Mesendoderm (in vitro differentiated cells): ENCODE results near the gene ACAN.

ENCODE experiments used
- DNase-seq: peaks from one replicate; pipeline ENCODE4 v3.0.0; 2013
- H2AK5ac ChIP-seq: 2 replicates; pipeline ENCODE4 v1.6.1; 2013; ENCODE audit warnings: low read length, inconsistent platforms
- H2BK120ac ChIP-seq: 2 replicates; pipeline ENCODE4 v1.6.1; 2013; ENCODE audit warnings: low read depth, mild to moderate bottlenecking, low read length, moderate library complexity, mixed read lengths
- H2BK15ac ChIP-seq: replicated peaks from 2 replicates; pipeline ENCODE4 v1.6.1; 2013; ENCODE audit warnings: low read depth, mild to moderate bottlenecking, moderate library complexity
- H2BK5ac ChIP-seq: 2 replicates; pipeline ENCODE4 v1.6.1; 2013; ENCODE audit warnings: low read length, inconsistent platforms
- H3K18ac ChIP-seq: 2 replicates; pipeline ENCODE4 v1.6.1; 2013; ENCODE audit warnings: mild to moderate bottlenecking, low read length, mixed read lengths
- H3K23ac ChIP-seq: one replicate; pipeline ENCODE4 v1.6.1; 2013; ENCODE audit warnings: low read length
- H3K27ac ChIP-seq: 2 replicates; pipeline ENCODE4 v1.5.1; 2013; ENCODE audit warnings: low read depth, mild to moderate bottlenecking, inconsistent platforms, low read length, moderate library complexity
- H3K27me3 ChIP-seq: 2 replicates; pipeline ENCODE4 v1.6.1; 2013; ENCODE audit warnings: low read length, control low read depth, mild to moderate bottlenecking, inconsistent platforms; ENCODE audit not compliant: insufficient read depth, poor library complexity
- H3K36me3 ChIP-seq: 2 replicates; pipeline ENCODE4 v1.6.1; 2013; ENCODE audit warnings: low read length, inconsistent platforms; ENCODE audit not compliant: control insufficient read depth, insufficient read depth
- H3K4ac ChIP-seq: one replicate; pipeline ENCODE4 v1.6.1; 2013; ENCODE audit warnings: low read depth, mild to moderate bottlenecking, low read length, moderate library complexity
- H3K4me1 ChIP-seq: 2 replicates; pipeline ENCODE4 v1.6.1; 2013; ENCODE audit warnings: low read depth, low read length, inconsistent platforms; ENCODE audit not compliant: control insufficient read depth
- H3K4me2 ChIP-seq: 2 replicates; pipeline ENCODE4 v1.6.1; 2013; ENCODE audit warnings: low read length
- H3K4me3 ChIP-seq: 2 replicates; pipeline ENCODE4 v1.5.1; 2013; ENCODE audit warnings: mild to moderate bottlenecking, low read length
- H3K56ac ChIP-seq: one replicate; pipeline ENCODE4 v1.6.1; 2013; ENCODE audit warnings: low read length
- H3K79me1 ChIP-seq: 2 replicates; pipeline ENCODE4 v1.6.1; 2013; ENCODE audit warnings: low read length, inconsistent platforms
- H3K79me2 ChIP-seq: 2 replicates; pipeline ENCODE4 v1.6.1; 2013; ENCODE audit warnings: mild to moderate bottlenecking, low read length; ENCODE audit not compliant: control insufficient read depth, insufficient read depth
- H3K9ac ChIP-seq: 2 replicates; pipeline ENCODE4 v1.6.1; 2013; ENCODE audit warnings: low read length, inconsistent platforms
- H4K5ac ChIP-seq: one replicate; pipeline ENCODE4 v1.6.1; 2013; ENCODE audit warnings: low read length
- H4K8ac ChIP-seq: one replicate; pipeline ENCODE4 v1.6.1; 2013; ENCODE audit warnings: low read depth, mild to moderate bottlenecking, control low read depth, low read length, moderate library complexity
- WGBS: extraction: QIAGEN DNeasy Blood & Tissue Kit; methylation state at CpG from one replicate; pipeline ENCODE4 v1.1.7; 2013; ENCODE audit warnings: low lambda C conversion rate, missing lambda C conversion rate; ENCODE audit not compliant: insufficient coverage; ENCODE audit errors: extremely low coverage; 5-methylcytosine and 5-hydroxymethylcytosine counted together

The ACAN gene

DNA sequence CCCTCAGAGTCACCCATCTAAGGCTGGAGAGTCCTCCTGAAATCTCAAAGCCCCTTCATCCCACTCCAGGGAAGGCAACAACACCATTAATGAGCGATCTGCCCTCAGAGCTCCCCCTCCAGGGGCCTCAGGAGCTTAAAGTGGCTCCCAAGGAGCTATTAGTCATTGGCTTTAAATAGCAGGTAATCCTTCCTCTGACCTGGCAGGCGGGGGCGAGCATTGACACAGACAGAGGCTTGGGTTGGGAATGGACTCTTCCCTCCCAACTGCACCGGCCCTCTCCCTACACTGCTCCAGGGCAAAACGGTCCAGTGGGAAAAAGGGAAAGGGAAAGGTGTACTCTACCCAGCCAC lies 108.5 kb downstream of the ACAN start:
- peak overlapping the region; percentile 73 for H3K56ac ChIP-seq
- H3K27me3 ChIP-seq: no peaks in the 10 kb centered on the region
- no peak overlapping the region for H4K8ac ChIP-seq
- H4K5ac ChIP-seq: no peak overlapping the region
- peaks cover 9% of the 10 kb centered on the region for H3K36me3 ChIP-seq
- H3K79me2 ChIP-seq: peaks cover 26% of the 10 kb centered on the region
- no peak overlapping the region for H3K4ac ChIP-seq
- peak; percentile 92 for DNase-seq
- no peak overlapping the region for H2BK120ac ChIP-seq
- peaks cover 10% of the 10 kb centered on the region for H3K79me1 ChIP-seq
- no peak overlapping the region for H2BK5ac ChIP-seq
- no peak overlapping the region for H3K27ac ChIP-seq
- H3K23ac ChIP-seq: no peak overlapping the region
- no peak overlapping the region for H2AK5ac ChIP-seq
- H2BK15ac ChIP-seq: no peak overlapping the region
- peak overlapping the region; percentile 33 for H3K4me2 ChIP-seq
- H3K18ac ChIP-seq: peak overlapping the region; percentile 88
- WGBS: no CpG with 5 or more reads among the region's 5 CpGs
- no peaks in the 10 kb centered on the region for H3K4me1 ChIP-seq
- H3K9ac ChIP-seq: peak overlapping the region; percentile 70
- peak overlapping the region; percentile 40 for H3K4me3 ChIP-seq

DNA sequence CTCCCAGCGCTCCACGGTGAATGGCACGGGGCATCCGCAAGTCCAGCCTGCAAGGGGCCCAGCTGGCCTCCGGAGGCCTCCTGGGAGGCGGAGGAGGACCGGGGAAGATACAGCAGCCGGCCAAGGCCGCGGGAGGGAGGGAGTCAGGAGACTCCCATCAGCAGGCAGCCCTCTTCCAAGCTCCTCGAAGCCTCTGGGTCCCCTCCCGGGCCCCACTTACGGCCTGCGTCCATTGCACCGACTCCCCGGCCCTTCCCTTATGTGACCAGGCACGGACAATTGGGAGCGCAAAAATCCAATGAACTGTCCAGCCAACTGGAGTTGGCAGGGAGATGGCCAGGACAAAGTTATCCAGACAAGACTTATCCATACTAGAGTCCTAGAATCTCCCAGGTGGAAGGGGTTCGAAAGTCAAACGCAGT lies 109.3 kb downstream of the ACAN start:
- Histone ChIP-seq H4K8ac (no peak overlapping the region), H2BK120ac (no peak overlapping the region), H4K5ac (no peak overlapping the region), H3K18ac (peak overlapping the region; percentile 88), H2BK5ac (no peak overlapping the region), H3K36me3 (peaks cover 9% of the 10 kb centered on the region), H3K27ac (peak overlapping the region; percentile 25), H3K9ac (peak overlapping the region; percentile 70), H3K79me2 (peaks cover 26% of the 10 kb centered on the region), H3K4me2 (peak overlapping the region; percentile 33), H3K79me1 (peaks cover 10% of the 10 kb centered on the region), H3K23ac (no peak overlapping the region), H3K4ac (peak overlapping the region; percentile 39), H3K4me1 (no peaks in the 10 kb centered on the region), H3K4me3 (peak overlapping the region; percentile 40), H3K27me3 (no peaks in the 10 kb centered on the region), H2BK15ac (no peak overlapping the region), H2AK5ac (no peak overlapping the region), H3K56ac (peak overlapping the region; percentile 73)
- peak; percentile 50 for DNase-seq
- no CpG with 5 or more reads among the region's 20 CpGs for WGBS

DNA sequence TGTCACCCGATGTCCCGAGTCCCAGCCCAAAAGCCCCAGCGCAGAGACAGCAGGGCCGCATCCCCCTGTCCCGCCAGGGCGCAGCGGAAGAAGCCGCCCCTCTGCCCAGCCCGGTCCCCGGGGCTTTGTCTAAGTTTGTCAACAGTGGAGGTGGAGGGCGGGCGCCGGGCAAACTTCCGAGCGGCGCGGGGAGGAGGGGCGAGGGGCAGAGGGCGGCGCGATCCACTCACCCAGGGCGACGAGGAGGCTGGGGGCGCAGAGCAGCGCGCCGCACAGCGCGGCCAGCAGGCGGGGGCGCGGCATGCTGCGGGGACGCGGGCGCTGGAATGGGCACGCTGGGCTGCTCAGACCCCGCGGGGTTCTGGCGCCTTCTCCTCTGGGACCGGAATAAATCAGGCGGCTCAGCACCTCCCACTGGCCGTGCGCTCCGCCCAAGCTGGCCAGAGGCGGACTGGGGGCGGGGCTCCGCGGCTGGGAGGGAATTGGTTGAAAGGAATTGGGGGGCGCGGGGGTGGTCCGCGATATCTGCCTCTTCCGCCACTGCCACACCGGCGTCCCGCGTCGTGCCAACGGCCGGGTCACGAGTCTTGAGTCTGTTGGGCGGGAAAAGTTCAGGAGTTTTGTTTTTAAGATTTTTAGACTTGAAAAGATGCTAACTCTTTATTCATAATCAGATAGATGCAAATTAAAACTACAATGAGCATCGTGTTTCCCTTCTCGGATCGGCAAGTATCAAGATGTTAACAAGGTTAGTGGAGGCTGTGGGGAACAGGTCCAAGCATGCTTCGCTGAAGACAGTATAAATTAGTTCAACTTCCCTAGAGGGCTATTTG lies 110.0 kb downstream of the ACAN start, which contains the start of gene MFGE8:
MFGE8 (minus strand) TSS at position 363 of the 833 bp plus-strand sequence; CDS start at position 303, 60 bp downstream.
- peak within 1 kb of the TSS; percentile 88 for H3K18ac ChIP-seq
- no peak within 1 kb of the TSS for H4K5ac ChIP-seq
- peak within 1 kb of the TSS; percentile 33 for H3K4me2 ChIP-seq
- peak within 1 kb of the TSS; percentile 73 for H3K56ac ChIP-seq
- no peaks in the 10 kb centered on the region for H3K27me3 ChIP-seq
- peak; percentile 90 for DNase-seq
- no peak within 1 kb of the TSS for H2AK5ac ChIP-seq
- H3K4me3 ChIP-seq: peak within 1 kb of the TSS; percentile 40
- H3K79me1 ChIP-seq: peaks cover 10% of the 10 kb centered on the region
- H3K4ac ChIP-seq: peak within 1 kb of the TSS; percentile 39
- H3K23ac ChIP-seq: no peak within 1 kb of the TSS
- H3K27ac ChIP-seq: peak within 1 kb of the TSS; percentile 83
- H3K36me3 ChIP-seq: peaks cover 9% of the 10 kb centered on the region
- peaks cover 26% of the 10 kb centered on the region for H3K79me2 ChIP-seq
- H3K9ac ChIP-seq: peak within 1 kb of the TSS; percentile 70
- H4K8ac ChIP-seq: no peak within 1 kb of the TSS
- WGBS: no CpG with 5 or more reads among the region's 67 CpGs
- no peaks in the 10 kb centered on the region for H3K4me1 ChIP-seq
- no peak within 1 kb of the TSS for H2BK120ac ChIP-seq
- H2BK5ac ChIP-seq: no peak within 1 kb of the TSS
- H2BK15ac ChIP-seq: no peak within 1 kb of the TSS

GRCh38 chr15:88913850-88914169 lies 110.6 kb downstream of the ACAN start:
- Histone ChIP-seq H2BK5ac (no peak overlapping the region), H3K27ac (no peak overlapping the region), H3K4me2 (peak overlapping the region; percentile 32), H3K4me3 (no peak overlapping the region), H3K27me3 (no peaks in the 10 kb centered on the region), H3K56ac (peak overlapping the region; percentile 63), H3K4ac (no peak overlapping the region), H2AK5ac (no peak overlapping the region), H3K4me1 (no peaks in the 10 kb centered on the region), H3K79me1 (peaks cover 10% of the 10 kb centered on the region), H4K8ac (no peak overlapping the region), H2BK120ac (no peak overlapping the region), H4K5ac (no peak overlapping the region), H3K9ac (peak overlapping the region; percentile 17), H3K23ac (no peak overlapping the region), H3K18ac (no peak overlapping the region), H3K79me2 (peaks cover 26% of the 10 kb centered on the region), H2BK15ac (no peak overlapping the region), H3K36me3 (peaks cover 6% of the 10 kb centered on the region)
- WGBS: no CpG with 5 or more reads among the region's 4 CpGs
- DNase-seq: no peak

DNA sequence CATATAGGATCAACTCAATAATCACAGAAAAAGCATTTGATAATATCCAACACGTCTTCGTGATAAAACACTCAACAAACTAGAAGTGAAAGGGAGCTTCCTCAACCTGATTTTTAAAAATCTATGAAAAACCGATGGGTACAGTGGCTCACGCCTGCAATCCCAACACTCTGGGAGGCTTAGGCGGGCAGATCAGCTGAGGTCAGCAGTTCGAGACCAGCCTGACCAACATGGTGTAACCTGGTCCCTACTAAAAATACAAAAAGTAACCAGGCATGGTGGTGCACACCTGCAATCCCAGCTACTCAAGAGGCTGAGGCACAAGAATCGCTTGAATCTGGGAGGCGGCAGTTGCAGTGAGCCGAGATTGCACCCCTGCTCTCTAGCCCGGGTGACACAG lies 112.1 kb downstream of the ACAN start:
- Histone ChIP-seq H3K18ac (no peak overlapping the region), H3K4me3 (no peak overlapping the region), H3K9ac (no peak overlapping the region), H3K23ac (no peak overlapping the region), H2AK5ac (no peak overlapping the region), H4K8ac (no peak overlapping the region), H4K5ac (no peak overlapping the region), H3K56ac (no peak overlapping the region), H3K27ac (no peak overlapping the region), H2BK15ac (no peak overlapping the region), H3K4me2 (no peak overlapping the region), H2BK120ac (no peak overlapping the region), H3K79me1 (peaks cover 2% of the 10 kb centered on the region), H3K4me1 (no peaks in the 10 kb centered on the region), H3K36me3 (no peaks in the 10 kb centered on the region), H3K79me2 (peaks cover 13% of the 10 kb centered on the region), H3K4ac (no peak overlapping the region), H2BK5ac (no peak overlapping the region), H3K27me3 (no peaks in the 10 kb centered on the region)
- WGBS: no CpG with 5 or more reads among the region's 10 CpGs
- DNase-seq: no peak
